Epidermal melanocyte (primary cell): ENCODE data around the gene PPP2R1B.

Experiments used
- DNase-seq: peaks from one replicate; pipeline ENCODE4 v3.0.0; 2011; ENCODE audit warnings: low spot score; ENCODE audit not compliant: insufficient read length

The PPP2R1B gene

GRCh38 chr11:111765984-111766833, at the start of gene PPP2R1B:
TSS of gene PPP2R1B (minus strand) at chr11:111766389. CDS start at chr11:111766361, 28 bp downstream.
- peak; percentile 91 for DNase-seq

GRCh38 chr11:111815489-111815888, 49.3 kb upstream of the PPP2R1B start:
- DNase-seq: no peak

- no peak for DNase-seq
These were observed 48.5 kb upstream of the PPP2R1B start for GRCh38 chr11:111814557-111815320.

GRCh38 chr11:111814106-111814505, 47.9 kb upstream of the PPP2R1B start:
- DNase-seq: no peak

- no peak for DNase-seq
These were observed 46.0 kb upstream of the PPP2R1B start for GRCh38 chr11:111812211-111812610.

- no peak for DNase-seq
These were observed 45.3 kb upstream of the PPP2R1B start for GRCh38 chr11:111811445-111811844.

GRCh38 chr11:111808834-111809233, 42.6 kb upstream of the PPP2R1B start:
- no peak for DNase-seq

GRCh38 chr11:111808063-111808588, 41.9 kb upstream of the PPP2R1B start:
- no peak for DNase-seq

- DNase-seq: no peak
These were observed 40.9 kb upstream of the PPP2R1B start for GRCh38 chr11:111807076-111807475.

- DNase-seq: no peak
These were observed 34.9 kb upstream of the PPP2R1B start for GRCh38 chr11:111801135-111801534.

- DNase-seq: no peak
These were observed 32.1 kb upstream of the PPP2R1B start for GRCh38 chr11:111798279-111798678.

- no peak for DNase-seq
These were observed 31.0 kb upstream of the PPP2R1B start for GRCh38 chr11:111797145-111797581.

- DNase-seq: no peak
These were observed 30.5 kb upstream of the PPP2R1B start for GRCh38 chr11:111796696-111797095.

GRCh38 chr11:111795334-111795985, 29.3 kb upstream of the PPP2R1B start:
- DNase-seq: no peak

GRCh38 chr11:111793863-111794262, 27.7 kb upstream of the PPP2R1B start:
- DNase-seq: peak; percentile 60

- DNase-seq: no peak
These were observed 26.8 kb upstream of the PPP2R1B start for GRCh38 chr11:111792955-111793500.

GRCh38 chr11:111792314-111792713, 26.1 kb upstream of the PPP2R1B start:
- no peak for DNase-seq

- DNase-seq: no peak
These were observed 22.3 kb upstream of the PPP2R1B start for GRCh38 chr11:111788464-111788863.

GRCh38 chr11:111788051-111788450, 21.9 kb upstream of the PPP2R1B start:
- DNase-seq: no peak

GRCh38 chr11:111785886-111786412, 19.8 kb upstream of the PPP2R1B start:
- no peak for DNase-seq

- no peak for DNase-seq
These were observed 18.9 kb upstream of the PPP2R1B start for GRCh38 chr11:111785076-111785475.
